Ishikawa (cell line): Measurements from ENCODE around the gene UBA3.

Experiments used
- CEBPB ChIP-seq: IDR thresholded peaks from 2 replicates; pipeline ENCODE4 v1.6.1; 2012
- CREB1 ChIP-seq: IDR thresholded peaks from 2 replicates; pipeline ENCODE4 v1.6.1; 2012; ENCODE audit warnings: low read depth
- EGR1 ChIP-seq: IDR thresholded peaks from 2 replicates; pipeline ENCODE4 v1.6.1; 2012
- EP300 ChIP-seq: IDR thresholded peaks from 2 replicates; pipeline ENCODE4 v1.6.1; 2012; ENCODE audit warnings: borderline replicate concordance
- FOXM1 ChIP-seq: IDR thresholded peaks from 2 replicates; pipeline ENCODE4 v1.6.1; 2012; ENCODE audit warnings: low read depth, borderline replicate concordance
- NFIC ChIP-seq: IDR thresholded peaks from 2 replicates; pipeline ENCODE4 v1.6.1; 2012
- RAD21 ChIP-seq: IDR thresholded peaks from 2 replicates; pipeline ENCODE4 v1.6.1; 2012; ENCODE audit warnings: low read depth
- REST ChIP-seq: IDR thresholded peaks from 2 replicates; pipeline ENCODE4 v1.6.1; 2012; ENCODE audit warnings: low read depth, mild to moderate bottlenecking
- TEAD4 ChIP-seq: IDR thresholded peaks from 2 replicates; pipeline ENCODE4 v1.6.1; 2012
- USF1 ChIP-seq: IDR thresholded peaks from 2 replicates; pipeline ENCODE4 v1.6.1; 2012

- TF ChIP-seq CEBPB (no peak), EP300 (no peak), USF1 (no peak), EGR1 (no peak), RAD21 (no peak), NFIC (no peak), TEAD4 (no peak), REST (no peak), CREB1 (no peak), FOXM1 (no peak)
These were observed 71.2 kb downstream of the UBA3 start for GRCh38 chr3:69008980-69009379.
